GM23338 (cell line): Measurements from ENCODE around the gene RTEL1. TPM values are rescaled to one million over a fixed set of nuclear protein-coding genes. Genes with fewer than 3 reads are reported as not detected.

Experiments used
- ATAC-seq: fragments of 200-7000 bp; cut with Tn5 transposase; 3 replicates; pipeline ENCODE4 v1.9.1; 2020
- DNase-seq: peaks from one replicate; pipeline ENCODE4 v3.0.0-alpha.2; 2015; ENCODE audit warnings: low spot score
- H2AFZ ChIP-seq: fragments of 200-600 bp; sonication (generic); 2 replicates; pipeline ENCODE4 v1.8.0; 2016; ENCODE audit warnings: antibody characterized with exemption, mild to moderate bottlenecking, moderate library complexity
- H3F3A ChIP-seq: fragments of 200-600 bp; sonication (generic); replicated peaks from 2 replicates; pipeline ENCODE4 v1.8.0; 2017; ENCODE audit warnings: antibody characterized with exemption, mixed run types, low read depth
- H3K27ac ChIP-seq: fragments of 200-600 bp; sonication (generic); 2 replicates; pipeline ENCODE4 v1.6.1; 2016; ENCODE audit warnings: low read depth
- H3K27me3 ChIP-seq: fragments of 200-600 bp; sonication (generic); 2 replicates; pipeline ENCODE4 v1.8.0; 2016; ENCODE audit warnings: mild to moderate bottlenecking, mixed run types, moderate library complexity; ENCODE audit not compliant: insufficient read depth
- H3K36me3 ChIP-seq: fragments of 200-600 bp; sonication (generic); 2 replicates; pipeline ENCODE4 v1.8.0; 2016; ENCODE audit warnings: mild to moderate bottlenecking; ENCODE audit not compliant: insufficient read depth
- H3K4me1 ChIP-seq: fragments of 200-600 bp; sonication (generic); 2 replicates; pipeline ENCODE4 v1.8.0; 2016; ENCODE audit warnings: mild to moderate bottlenecking, moderate library complexity; ENCODE audit not compliant: insufficient read depth
- H3K4me2 ChIP-seq: fragments of 200-600 bp; sonication (generic); 2 replicates; pipeline ENCODE4 v1.7.1; 2017; ENCODE audit warnings: mixed run types
- H3K4me3 ChIP-seq: fragments of 200-600 bp; sonication (generic); 2 replicates; pipeline ENCODE4 v1.6.1; 2016; ENCODE audit warnings: mixed run types
- H3K79me2 ChIP-seq: fragments of 200-600 bp; sonication (generic); replicated peaks from 2 replicates; pipeline ENCODE4 v1.8.0; 2017; ENCODE audit warnings: mild to moderate bottlenecking; ENCODE audit not compliant: insufficient read depth
- H3K9me2 ChIP-seq: fragments of 200-600 bp; sonication (generic); 2 replicates; pipeline ENCODE4 v1.8.0; 2017; ENCODE audit not compliant: insufficient read depth
- H4K20me1 ChIP-seq: fragments of 200-600 bp; sonication (generic); replicated peaks from 2 replicates; pipeline ENCODE4 v1.8.0; 2017; ENCODE audit warnings: mild to moderate bottlenecking; ENCODE audit not compliant: insufficient read depth
- H3K27ac Mint-ChIP-seq: 2 replicates; pipeline ENCODE4 v1.8.0; 2020; ENCODE audit warnings: inconsistent platforms, mild to moderate bottlenecking, moderate library complexity, mixed read lengths
- H3K27me3 Mint-ChIP-seq: 3 replicates; pipeline ENCODE4 v1.8.0; 2022; ENCODE audit warnings: low read depth, mild to moderate bottlenecking, moderate library complexity, mixed read lengths, inconsistent platforms; ENCODE audit not compliant: insufficient read depth, poor library complexity
- H3K36me3 Mint-ChIP-seq: 3 replicates; pipeline ENCODE4 v1.8.0; 2021; ENCODE audit warnings: low read depth, mild to moderate bottlenecking, inconsistent platforms, moderate library complexity, mixed read lengths
- H3K4me1 Mint-ChIP-seq: 3 replicates; pipeline ENCODE4 v1.8.0; 2020; ENCODE audit warnings: mild to moderate bottlenecking, inconsistent platforms, mixed read lengths
- H3K4me3 Mint-ChIP-seq: 3 replicates; pipeline ENCODE4 v1.8.0; 2021; ENCODE audit warnings: moderate library complexity, mild to moderate bottlenecking, inconsistent platforms, mixed read lengths
- H3K9me3 Mint-ChIP-seq: 3 replicates; pipeline ENCODE4 v1.8.0; 2020; ENCODE audit warnings: moderate library complexity, mild to moderate bottlenecking, inconsistent platforms, mixed read lengths
- CREB1 ChIP-seq: fragments of 250-450 bp; sonication (Bioruptor Pico); IDR thresholded peaks from 2 replicates; pipeline ENCODE4 v1.5.0; 2020; ENCODE audit warnings: low read depth, mild to moderate bottlenecking, moderate library complexity
- CTCF ChIP-seq, 2 experiments: fragments of 200-600 bp in 1 of 2; sonication (generic) in 1 of 2; conservative IDR thresholded peaks; 2 replicates each; pipeline versions ENCODE4 v1.5.1 to v1.6.1; 2016 to 2017; ENCODE audit warnings: antibody characterized with exemption in 2 of 2, low read depth in 2 of 2, mild to moderate bottlenecking in 2 of 2, moderate library complexity in 1 of 2
- ETS1 ChIP-seq: IDR thresholded peaks from 2 replicates; pipeline ENCODE4 v1.6.1; 2016; ENCODE audit warnings: antibody characterized with exemption
- EZH2phosphoT487 ChIP-seq: fragments of 200-600 bp; sonication (generic); IDR thresholded peaks from one replicate; pipeline ENCODE4 v1.8.1; 2018; ENCODE audit warnings: antibody characterized with exemption; ENCODE audit not compliant: unreplicated experiment
- JUNB ChIP-seq: IDR thresholded peaks from one replicate; pipeline ENCODE4 v1.6.1; 2016; ENCODE audit warnings: antibody characterized with exemption; ENCODE audit not compliant: unreplicated experiment
- NANOG ChIP-seq: IDR thresholded peaks from 2 replicates; pipeline ENCODE4 v1.6.1; 2016; ENCODE audit warnings: antibody characterized with exemption, borderline replicate concordance
- POLR2AphosphoS5 ChIP-seq: IDR thresholded peaks from 2 replicates; pipeline ENCODE4 v1.6.1; 2016; ENCODE audit warnings: antibody characterized with exemption, low read depth
- STAT1 ChIP-seq: IDR thresholded peaks from one replicate; pipeline ENCODE4 v1.6.1; 2016; ENCODE audit warnings: antibody characterized with exemption; ENCODE audit not compliant: unreplicated experiment
- ZNF114 ChIP-seq: fragments of 250-450 bp; sonication (Bioruptor Pico); IDR thresholded peaks from 2 replicates; pipeline ENCODE4 v1.5.0; 2020; ENCODE audit warnings: mild to moderate bottlenecking, moderate library complexity
- ZNF331 ChIP-seq: fragments of 250-450 bp; sonication (Bioruptor Pico); IDR thresholded peaks from 2 replicates; pipeline ENCODE4 v1.5.0; 2020; ENCODE audit warnings: low read depth, mild to moderate bottlenecking, moderate library complexity
- ZNF462 ChIP-seq: fragments of 250-450 bp; sonication (Bioruptor Pico); IDR thresholded peaks from 2 replicates; pipeline ENCODE4 v1.5.0; 2020; ENCODE audit warnings: mild to moderate bottlenecking, moderate library complexity
- polyA plus RNA-seq: library from polyadenylated mRNA; unstranded; fragments of >200 nt; fragmentation: Nextera tagmentation; extraction: Ambion mirVana; gene quantifications from 2 replicates; pipeline ENCODE4 v1.2.1, GENCODE V29; 2016
- total RNA-seq: library from RNA; depleted of rRNA; stranded (reverse); fragments of >200 nt; shearing (Covaris generic); gene quantifications from 2 replicates; pipeline ENCODE4 v1.2.3, GENCODE V29; 2014

RTEL1 gene
- total and polyA plus RNA-seq, 2 experiments from 2014 or later = 14.2 to 34.5 TPM

GRCh38 chr20:63741676-63742380 is 83.7 kb downstream of the RTEL1 start:
- Histone ChIP-seq H4K20me1 (no peaks in the 10 kb centered on the region), H3K36me3 (no peaks in the 10 kb centered on the region), H3K27ac (0 out of 2 replicates have a peak overlapping the region, but pooled peaks have one; percentile 50), H3K79me2 (no peaks in the 10 kb centered on the region), H3K4me3 (no peak overlapping the region), H3K4me2 (peak overlapping the region; percentile 86; the same call in 1 of the 2 replicates), H3K9me2 (no peaks in the 10 kb centered on the region), H2AFZ (no peak overlapping the region), H3K4me1 (peaks cover 7% of the 10 kb centered on the region; the same call in 1 of the 2 replicates), H3F3A (peaks cover 14% of the 10 kb centered on the region; the same call in 1 of the 2 replicates), H3K27me3 (peaks cover 6% of the 10 kb centered on the region)
- ATAC-seq (no peak), DNase-seq (no peak)
- H3K27ac Mint-ChIP-seq = no peak overlapping the region
- H3K9me3 Mint-ChIP-seq = no peaks in the 10 kb centered on the region; the same call in 2 of the 3 replicates
- peaks cover 8% of the 10 kb centered on the region for H3K36me3 Mint-ChIP-seq
- peaks cover 6% of the 10 kb centered on the region for H3K27me3 Mint-ChIP-seq
- H3K4me1 Mint-ChIP-seq = no peaks in the 10 kb centered on the region; the same call in 2 of the 3 replicates
- TF ChIP-seq ZNF331 (CRISPR knock-in tag) = no peak
- H3K4me3 Mint-ChIP-seq = peak overlapping the region; percentile 68; the same call in 2 of the 3 replicates

GRCh38 chr20:63742381-63743024 is 84.4 kb downstream of the RTEL1 start:
- Histone ChIP-seq H3K4me3 (no peak overlapping the region), H3K4me1 (peaks cover 7% of the 10 kb centered on the region; the same call in 1 of the 2 replicates), H3K79me2 (no peaks in the 10 kb centered on the region), H3F3A (peaks cover 14% of the 10 kb centered on the region; the same call in 1 of the 2 replicates), H3K36me3 (no peaks in the 10 kb centered on the region), H3K27me3 (peaks cover 6% of the 10 kb centered on the region), H3K9me2 (no peaks in the 10 kb centered on the region), H2AFZ (no peak overlapping the region), H3K27ac (no peak overlapping the region), H4K20me1 (no peaks in the 10 kb centered on the region), H3K4me2 (no peak overlapping the region)
- Mint-ChIP-seq H3K4me3 (no peak overlapping the region), H3K4me1 (no peaks in the 10 kb centered on the region; the same call in 2 of the 3 replicates), H3K27ac (no peak overlapping the region), H3K36me3 (peaks cover 8% of the 10 kb centered on the region), H3K9me3 (no peaks in the 10 kb centered on the region; the same call in 2 of the 3 replicates), H3K27me3 (peaks cover 6% of the 10 kb centered on the region)
- ATAC-seq (no peak), DNase-seq (no peak)
- TF ChIP-seq JUNB (no peak), STAT1 (no peak), ZNF462 (no peak), ZNF331 (CRISPR knock-in tag) (no peak), NANOG (no peak), CREB1 (CRISPR knock-in tag) (no peak), CTCF (conservative IDR thresholded peaks at IDR 0.05; ENCODE audit: low read depth in 2 of 2) (no peak), POLR2AphosphoS5 (no peak), EZH2phosphoT487 (no peak), ZNF114 (CRISPR knock-in tag) (no peak), ETS1 (no peak)
